NCI-H187 (cell line): Measurements from ENCODE around the gene TECPR2.

ENCODE experiments used
- DNase-seq, 2 experiments: peaks; one replicate each; lab custom pipeline; 2025; lab: John Stamatoyannopoulos, UW

The TECPR2 gene

DNA sequence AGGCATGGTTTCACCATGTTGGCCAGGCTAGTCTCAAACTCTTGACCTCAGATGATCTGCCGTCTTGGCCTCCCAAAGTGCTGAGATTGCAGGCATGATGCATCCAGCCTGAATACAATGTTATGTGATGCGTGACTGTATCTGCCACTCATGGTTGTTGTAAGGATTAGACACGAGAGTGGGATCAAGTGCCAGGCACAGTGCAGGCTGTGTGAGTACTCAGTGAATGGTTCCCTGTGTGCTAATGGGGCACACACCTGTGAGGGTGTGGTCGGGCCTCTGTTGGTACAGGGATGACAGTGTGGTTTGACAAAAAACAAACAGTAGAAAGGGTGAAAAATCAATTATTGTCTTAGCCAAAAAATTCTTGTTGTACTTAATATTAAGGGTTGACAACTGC lies 61.8 kb downstream of the TECPR2 start:
- DNase-seq = no peak

DNA sequence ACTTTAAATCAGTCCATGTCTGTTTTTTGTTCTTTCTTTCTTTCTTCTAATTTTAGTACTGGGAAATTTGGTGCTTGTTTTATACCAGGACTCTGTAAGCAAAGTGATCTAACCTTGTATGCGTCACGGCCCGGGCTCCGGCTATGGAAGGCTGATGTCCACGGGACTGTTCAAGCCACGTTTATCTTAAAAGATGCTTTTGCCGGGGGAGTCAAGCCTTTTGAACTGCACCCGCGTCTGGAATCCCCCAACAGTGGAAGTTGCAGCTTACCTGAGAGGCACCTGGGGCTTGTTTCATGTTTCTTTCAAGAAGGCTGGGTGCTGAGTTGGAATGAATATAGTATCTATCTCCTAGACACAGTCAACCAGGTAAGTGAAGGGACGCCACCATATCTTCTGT lies 62.2 kb downstream of the TECPR2 start:
- DNase-seq = no peak

DNA sequence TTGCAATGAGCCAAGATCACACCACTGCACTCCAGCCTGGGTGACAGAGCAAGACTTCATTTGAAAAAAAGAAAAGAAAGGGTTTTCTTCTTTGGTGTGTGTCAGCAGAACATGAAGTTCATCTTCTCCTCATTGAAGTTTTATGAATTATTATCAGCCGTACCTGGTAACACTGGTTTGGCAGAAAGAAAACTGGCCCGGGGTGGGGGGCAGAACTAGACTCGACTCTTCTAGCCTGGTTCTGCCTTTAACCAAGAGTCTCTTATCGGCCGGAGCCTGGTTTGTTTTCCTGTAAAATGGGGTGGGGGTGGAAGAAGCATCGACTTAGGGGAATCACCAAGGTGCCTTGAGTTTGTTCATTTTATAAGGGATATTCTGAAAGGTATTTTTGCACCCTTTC lies 64.1 kb downstream of the TECPR2 start:
- no peak for DNase-seq

DNA sequence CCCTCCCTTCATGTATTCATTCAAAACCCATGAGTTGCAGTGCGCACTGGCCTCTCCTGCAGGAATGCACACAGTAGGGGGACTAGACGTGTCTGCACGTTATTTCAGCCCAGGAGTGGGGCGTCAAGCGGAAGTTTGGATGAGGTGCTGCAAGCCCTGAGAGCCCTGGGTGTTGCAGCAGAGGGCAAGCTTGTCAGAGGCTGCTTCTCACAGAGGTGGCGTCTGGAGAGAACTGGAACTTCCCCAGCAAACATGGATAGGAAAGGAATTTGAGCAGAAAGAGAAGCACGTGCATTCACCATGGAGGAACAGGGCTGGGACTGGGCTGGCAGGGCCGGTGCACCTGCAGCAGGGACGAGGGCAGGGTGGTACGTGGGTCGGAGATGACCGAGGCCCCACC lies 64.9 kb downstream of the TECPR2 start:
- DNase-seq = no peak

DNA sequence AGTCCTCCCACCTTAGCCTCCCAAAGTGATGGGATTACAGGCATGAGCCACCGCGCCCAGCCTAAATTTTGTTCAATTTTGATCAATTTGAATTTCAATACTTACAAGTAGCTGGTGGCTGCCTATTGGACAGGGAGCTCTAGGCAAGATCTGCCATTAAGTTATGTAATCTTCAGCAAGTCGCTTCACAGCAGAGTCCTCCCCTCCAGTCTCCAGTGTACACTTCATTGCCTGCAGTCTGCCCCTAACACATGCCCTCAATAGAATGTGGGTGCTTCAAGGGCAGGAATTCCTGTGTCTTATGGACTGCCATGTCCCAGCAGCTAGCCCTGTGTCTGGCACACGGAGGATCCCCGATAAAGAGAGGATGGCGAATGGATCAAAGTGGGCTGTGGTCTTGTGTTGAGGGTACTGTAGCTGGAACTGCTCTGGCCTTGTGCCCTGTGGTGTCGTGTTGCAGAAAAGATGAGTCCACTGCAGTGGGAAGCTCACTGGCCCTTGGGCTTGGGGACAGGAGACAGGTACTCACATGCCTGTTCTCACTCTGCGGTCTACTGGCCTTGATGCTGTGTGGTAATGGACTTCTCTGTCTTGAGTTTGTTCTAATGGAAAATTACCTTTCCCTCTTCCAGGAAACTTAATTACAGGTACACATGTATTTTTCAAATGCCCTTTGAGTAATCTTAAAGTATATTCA lies 67.6 kb downstream of the TECPR2 start:
- no peak for DNase-seq

DNA sequence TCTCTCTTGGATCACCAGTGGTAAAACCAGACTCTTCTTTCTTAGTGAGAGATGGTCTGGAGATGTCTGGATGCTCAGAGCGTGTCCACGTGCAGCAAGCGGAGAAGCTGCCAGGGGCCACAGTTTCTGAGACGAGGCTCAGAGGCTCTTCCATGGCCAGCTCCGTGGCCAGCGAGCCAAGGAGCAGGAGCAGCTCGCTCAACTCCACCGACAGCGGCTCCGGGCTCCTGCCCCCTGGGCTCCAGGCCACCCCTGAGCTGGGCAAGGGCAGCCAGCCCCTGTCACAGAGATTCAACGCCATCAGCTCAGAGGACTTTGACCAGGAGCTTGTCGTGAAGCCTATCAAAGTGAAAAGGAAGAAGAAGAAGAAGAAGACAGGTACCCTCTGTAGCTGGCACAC lies 69.0 kb downstream of the TECPR2 start:
- DNase-seq = no peak

DNA sequence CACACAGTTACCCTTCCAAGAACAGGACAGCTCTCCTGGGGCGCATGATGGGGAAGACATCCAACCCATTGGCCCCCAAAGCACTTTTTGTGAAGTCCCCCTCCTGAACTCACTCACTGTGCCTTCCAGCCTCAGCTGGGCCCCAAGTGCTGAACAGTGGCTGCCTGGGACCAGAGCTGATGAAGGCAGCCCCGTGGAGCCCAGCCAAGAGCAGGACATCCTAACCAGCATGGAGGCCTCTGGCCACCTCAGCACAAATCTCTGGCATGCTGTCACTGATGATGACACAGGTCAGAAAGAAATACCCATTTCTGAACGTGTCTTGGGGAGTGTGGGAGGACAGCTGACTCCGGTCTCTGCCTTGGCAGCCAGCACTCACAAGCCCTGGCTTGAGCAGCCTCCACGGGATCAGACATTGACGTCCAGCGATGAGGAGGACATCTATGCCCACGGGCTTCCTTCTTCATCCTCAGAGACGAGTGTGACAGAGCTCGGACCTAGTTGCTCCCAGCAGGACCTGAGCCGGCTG lies 72.0 kb downstream of the TECPR2 start:
- no peak for DNase-seq

DNA sequence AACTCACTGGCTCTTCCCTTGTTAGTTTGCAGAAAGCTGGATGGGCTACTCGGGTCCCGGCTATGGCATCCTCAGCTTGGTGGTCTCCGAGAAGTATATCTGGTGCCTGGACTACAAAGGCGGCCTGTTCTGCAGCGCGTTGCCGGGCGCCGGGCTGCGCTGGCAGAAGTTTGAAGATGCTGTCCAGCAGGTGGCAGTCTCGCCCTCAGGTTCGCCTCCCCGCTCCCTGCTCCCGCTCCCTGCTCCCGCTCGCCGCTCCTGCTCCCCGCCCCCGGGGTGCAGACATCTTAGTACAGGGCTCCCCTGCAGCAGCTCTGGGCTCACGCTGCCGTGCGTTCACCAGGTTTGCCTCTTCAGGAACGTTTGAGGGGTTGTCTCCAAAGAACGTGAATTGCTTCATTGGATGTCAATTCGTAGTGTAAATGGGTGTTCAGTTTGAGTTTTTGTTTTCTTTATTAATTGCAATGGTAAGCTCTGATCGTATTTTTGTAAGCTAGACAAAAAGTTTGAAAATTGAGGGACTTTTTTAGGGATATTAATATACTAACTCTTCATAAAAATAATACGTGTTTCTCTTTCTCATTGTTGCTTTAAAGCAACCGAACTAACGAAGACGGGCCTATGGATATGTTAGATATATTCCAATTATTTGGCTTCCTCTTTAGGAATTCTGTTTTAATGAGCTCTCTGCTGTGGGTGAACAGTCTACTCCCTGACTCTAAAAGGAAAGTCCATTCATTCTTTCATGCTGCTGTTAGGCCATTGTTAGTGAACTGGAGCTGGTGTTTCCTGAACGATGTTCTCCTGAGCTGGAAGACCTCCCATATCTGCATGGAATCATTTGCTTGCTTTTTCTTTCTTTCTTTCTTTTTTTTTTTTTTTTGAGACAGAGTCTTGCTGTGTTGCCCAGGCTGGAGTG lies 75.5 kb downstream of the TECPR2 start:
- DNase-seq = peak; percentile 20 to 83

DNA sequence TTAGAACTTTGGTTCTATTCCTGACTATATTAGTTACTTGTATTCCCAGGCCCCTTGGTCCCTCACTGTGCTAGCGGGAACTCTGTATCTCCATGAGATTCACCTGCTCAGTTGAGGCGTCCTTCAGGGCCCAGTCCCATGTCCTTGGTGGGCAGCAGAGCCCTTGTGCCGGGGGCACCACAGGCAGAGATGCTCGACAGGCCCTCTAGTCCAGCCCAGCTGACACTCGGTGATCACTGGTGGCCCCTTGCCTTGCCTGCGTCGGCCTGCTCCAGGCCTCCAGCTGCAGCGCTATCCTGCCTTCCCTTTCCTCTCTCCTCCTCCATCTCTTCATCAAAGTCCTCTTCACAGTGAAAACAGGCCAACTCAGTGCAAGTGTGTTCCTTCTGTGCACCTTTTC lies 76.8 kb downstream of the TECPR2 start:
- no peak for DNase-seq

DNA sequence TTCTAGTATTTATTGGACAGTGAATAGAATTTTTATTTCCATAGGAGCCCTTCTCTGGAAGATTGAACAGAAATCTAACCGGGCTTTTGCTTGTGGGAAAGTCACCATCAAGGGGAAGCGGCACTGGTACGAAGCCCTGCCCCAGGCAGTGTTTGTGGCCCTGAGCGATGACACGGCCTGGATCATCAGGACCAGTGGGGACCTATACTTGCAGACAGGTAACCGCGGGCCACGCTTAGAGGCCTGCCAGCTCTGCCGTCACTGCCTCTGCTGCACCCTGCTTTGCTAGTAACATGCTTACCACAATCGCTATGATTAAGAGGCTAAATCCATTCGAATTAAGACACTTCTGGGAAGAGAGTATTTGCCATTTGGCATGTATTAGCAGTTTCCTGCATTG lies 77.7 kb downstream of the TECPR2 start:
- DNase-seq = no peak

DNA sequence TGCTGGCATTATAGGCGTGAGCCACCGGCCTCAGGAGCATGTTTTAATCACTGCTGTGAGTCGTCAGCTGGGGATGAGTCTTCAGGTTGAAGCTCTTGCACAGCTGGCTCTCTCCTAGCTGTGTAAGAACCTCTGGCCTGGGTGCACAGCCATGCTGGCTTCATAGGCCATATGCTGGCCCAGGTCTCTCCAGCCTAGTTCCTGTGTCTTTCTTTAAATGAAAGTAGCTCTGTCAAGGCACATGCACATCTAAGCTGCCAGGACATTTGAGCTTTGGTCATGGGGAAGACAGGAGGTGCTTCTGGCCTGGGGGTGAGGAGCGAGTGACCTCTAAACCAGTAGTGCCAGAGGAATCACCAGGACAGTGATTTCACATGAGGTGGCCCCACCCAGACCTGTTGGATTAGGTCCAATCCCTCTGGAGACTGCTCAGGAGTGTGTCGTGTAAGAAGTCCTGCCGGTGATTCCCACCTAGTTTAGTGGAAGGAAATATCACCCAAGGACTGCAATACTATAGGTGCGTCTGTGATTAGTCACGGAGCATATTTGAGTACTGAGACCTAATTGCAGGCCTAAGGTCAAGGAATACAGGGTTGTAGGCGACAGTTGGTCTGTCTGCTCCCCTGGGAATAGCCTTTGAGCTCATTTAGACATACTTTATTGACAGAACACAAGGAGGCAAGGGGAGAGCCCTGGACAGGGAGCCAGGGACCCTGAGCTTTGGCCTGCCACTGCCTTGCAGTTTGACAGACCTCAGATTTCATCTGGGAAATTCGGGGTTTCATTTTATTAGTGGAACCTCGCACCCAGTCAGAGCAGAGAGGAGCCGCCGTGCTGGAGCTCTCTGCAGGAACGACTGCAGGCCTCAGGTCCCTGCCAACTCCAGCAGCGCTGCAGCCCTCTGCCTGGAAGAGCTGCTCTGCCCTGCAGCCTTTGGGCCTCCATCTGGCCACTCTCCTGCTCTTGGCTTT lies 79.8 kb downstream of the TECPR2 start:
- no peak for DNase-seq

DNA sequence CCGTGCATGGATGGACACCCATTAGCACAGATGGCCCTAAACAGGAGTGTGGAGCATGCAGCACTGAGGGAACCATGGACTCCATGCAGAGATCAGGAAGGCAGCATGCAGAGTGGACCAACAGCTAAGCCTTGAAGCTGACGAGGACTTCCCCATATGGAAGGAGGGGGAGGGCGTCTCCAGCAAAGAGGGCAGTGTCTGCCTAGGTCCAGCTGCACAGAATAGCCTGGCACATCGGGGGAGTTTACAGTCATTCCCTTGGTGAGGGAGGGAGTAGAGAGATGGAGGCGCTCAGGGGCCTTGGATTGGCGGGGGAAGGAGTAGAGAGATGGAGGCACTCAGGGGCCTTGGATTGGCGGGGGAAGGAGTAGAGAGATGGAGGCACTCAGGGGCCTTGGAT lies 82.3 kb downstream of the TECPR2 start:
- no peak for DNase-seq

DNA sequence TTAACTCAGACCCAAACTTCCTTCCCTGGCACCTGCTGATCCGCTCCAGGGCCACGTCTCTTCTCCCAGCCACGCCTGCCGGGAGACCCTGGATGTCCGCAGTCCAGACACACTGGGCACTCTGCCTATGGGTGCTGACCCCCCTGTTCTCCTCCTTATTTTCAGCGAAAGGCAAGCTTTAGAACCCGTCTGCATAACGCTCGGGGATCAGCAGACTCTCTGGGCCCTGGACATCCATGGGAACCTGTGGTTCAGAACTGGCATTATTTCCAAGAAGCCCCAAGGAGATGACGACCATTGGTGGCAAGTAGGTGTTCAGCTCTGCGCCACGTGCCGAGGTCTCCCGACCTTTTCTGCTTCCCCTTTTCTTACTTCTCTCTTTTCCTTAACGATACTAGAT lies 82.9 kb downstream of the TECPR2 start:
- DNase-seq = no peak

DNA sequence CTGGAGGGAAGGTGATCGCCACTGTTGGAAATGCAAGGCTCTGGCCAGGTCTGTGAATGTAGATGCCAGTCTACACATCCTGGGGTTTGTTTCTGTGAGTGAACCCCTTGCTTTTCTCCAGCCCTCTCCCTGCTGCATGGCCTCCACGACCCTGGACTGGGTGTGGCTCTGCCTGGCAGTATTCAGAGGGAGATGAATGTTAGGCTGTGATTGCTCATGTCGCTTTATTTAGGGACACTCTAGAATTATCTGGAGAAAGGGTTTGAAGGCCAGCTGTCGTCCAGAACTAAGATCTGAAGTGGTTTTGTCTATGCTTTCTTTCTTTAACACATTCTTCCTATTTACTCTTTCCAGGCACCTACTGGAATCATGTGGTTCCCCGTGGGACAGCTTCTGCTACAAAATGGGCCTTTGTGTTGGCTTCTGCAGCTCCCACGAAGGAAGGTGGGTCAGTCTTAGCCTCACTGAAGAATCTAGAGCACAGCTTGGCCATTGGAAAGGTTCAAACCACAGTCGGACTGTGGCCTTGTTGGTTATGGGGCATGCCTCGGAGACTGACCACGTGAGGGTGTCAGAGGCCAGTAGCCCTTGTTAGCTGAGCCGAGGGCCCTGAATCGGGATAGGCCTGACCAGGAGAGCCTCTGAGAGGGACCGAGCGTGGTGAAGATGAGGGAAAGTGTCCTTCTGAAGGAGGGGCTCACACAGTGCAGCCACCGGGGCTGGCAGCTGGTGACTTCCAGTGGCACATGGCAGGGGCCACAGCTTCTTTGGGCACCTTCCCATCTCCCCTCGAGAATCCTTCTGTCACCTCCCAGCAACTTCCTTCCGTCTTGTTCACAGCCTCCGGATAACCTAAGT lies 87.7 kb downstream of the TECPR2 start:
- DNase-seq = no peak

DNA sequence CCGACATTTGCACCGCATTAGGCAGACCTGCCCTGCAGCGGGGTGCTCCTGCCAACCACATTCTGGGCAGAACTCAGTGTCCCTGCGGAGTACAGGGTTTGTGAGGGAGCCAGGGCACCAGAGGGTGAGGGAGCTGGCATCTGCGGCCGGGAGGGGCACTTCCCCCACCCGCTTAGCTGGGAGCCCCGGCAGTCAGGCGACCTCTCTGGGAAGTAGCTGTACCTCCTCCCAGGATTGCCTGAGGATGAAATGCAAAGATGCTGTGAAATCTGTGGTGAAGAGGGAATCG lies 88.3 kb downstream of the TECPR2 start:
- DNase-seq = no peak

DNA sequence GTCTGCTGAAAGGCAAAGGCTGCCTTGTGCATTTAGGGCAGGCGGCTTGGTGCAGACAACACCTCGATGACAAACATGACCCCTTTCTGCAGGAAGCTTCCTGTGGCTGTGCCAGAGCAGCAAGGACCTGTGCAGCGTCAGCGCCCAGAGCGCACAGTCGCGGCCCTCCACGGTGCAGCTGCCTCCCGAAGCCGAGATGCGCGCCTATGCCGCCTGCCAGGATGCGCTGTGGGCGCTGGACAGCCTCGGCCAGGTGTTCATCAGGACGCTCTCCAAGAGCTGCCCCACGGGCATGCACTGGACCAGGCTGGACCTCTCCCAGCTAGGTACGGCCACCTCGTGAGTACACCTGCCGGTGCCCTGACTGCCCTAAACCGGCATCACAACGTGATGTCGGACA lies 89.6 kb downstream of the TECPR2 start:
- no peak for DNase-seq

DNA sequence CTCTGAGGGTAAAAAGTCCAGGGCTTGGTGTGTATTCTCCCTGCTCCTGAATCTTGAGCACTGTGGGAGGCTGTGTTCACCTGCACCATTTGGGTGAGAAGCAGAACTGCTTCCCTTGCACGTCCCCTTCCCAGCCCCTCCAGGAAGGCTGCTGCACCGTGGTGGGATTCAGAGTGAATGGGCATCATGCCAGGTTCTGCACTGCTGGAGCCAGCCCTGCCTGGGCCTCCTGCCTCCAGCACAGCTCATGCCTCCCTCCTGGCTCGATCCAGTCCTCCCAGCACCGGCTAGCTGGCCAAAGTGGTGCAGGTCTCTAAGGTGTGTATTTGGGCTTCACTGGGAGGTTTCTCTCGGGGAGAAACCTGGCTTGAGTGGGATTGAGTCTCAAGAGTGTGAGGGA lies 92.0 kb downstream of the TECPR2 start:
- DNase-seq = no peak

DNA sequence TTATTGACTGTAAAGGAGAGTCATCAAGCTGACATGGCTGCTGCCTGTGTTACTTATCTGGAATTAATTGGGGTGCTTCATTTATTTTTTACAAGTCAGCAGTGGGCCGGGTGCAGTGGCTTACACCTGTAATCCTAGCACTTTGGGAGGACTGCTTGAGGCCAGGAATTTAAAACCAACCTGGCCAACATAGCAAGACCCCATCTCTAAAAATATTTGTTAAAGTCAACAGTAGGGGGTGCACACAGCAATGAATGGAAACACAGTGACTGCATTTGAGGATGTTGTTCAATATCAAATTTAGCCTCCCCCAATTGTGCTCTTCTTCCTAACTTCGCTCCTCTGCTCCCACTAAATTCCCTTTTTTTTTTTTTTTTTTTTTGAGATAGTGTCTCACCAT lies 94.8 kb downstream of the TECPR2 start:
- no peak for DNase-seq

DNA sequence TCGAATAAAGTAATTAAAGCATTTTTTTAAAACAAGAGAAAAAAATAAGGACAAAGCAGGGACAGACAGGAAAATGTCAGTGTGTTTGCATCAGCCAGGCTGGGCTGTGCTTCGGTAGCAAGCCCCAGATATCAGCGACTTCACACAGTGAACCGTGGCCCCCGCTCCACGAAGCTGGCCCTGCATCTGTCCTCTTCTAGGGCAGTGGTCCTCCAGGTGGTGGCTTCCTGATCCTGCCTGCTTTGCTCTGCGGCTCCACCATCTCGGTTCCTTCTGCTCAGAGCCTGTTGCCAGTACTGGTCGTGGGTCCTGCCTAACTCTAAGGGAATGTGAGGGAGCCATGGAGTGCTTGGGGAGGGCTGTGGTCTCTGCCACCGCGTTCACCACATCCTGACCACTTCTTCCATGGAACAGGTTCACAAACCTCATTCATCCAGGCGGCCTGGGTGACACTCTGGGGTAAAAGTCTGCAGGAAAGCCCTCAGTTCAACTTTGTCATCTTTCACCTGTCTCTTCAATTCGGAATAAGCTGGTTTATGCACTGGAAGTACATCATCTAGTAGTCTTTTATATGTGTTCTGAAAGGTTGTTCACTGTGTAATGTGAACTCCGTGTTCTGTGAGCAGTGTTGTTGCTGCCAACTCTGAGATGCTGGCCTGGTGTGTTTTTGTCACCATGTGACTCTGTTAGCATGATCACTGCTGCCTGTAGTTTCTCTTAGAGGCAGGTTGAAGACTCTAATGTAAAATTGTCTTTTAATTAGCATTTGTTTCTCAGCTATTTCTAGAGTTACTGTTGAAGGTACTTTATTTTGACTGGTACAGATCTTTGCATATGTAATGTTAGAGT lies 99.0 kb downstream of the TECPR2 start:
- DNase-seq = no peak

DNA sequence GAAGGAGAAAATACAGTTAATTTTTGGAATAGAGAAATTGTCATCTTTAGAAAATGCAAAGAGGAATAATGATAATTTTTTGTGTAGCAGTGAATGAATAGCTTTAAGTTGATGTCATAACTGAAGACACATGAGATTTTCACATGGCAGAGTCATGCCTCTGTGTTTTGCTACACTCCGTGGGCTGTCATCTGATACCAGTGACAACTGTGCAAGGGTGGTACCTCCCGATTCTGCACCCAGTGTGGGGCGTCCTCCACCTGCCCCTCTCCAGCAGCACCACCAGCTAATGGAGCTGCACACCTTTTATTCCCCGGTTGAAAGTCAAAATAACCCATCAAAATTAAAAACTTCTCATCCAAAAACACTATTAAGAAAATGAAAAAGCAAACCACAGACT lies 99.7 kb downstream of the TECPR2 start:
- no peak for DNase-seq
